SK-N-SH treated with all-trans-retinoic acid at 6 μM for 48 hours (cell line): Measurements from ENCODE around the gene CAPRIN2.

Source experiments
- ATAC-seq: fragments of 200-7000 bp; cut with Tn5 transposase; 3 replicates; pipeline ENCODE4 v1.9.1; 2020; ENCODE audit warnings: mild to moderate bottlenecking, moderate library complexity
- ARNTL ChIP-seq: fragments of 450-650 bp; formaldehyde crosslinking; IDR thresholded peaks from 2 replicates; pipeline ENCODE4 v1.5.0; 2020; ENCODE audit warnings: low read depth, mild to moderate bottlenecking, moderate library complexity, borderline replicate concordance
- BACH2 ChIP-seq: fragments of 250-450 bp; sonication (Bioruptor Pico); IDR thresholded peaks from 2 replicates; pipeline ENCODE4 v1.9.0; 2021; ENCODE audit warnings: mild to moderate bottlenecking, borderline replicate concordance
- ESRRG ChIP-seq: fragments of 250-450 bp; sonication (Bioruptor Pico); IDR thresholded peaks from 2 replicates; pipeline ENCODE4 v1.6.1; 2021; ENCODE audit warnings: mild to moderate bottlenecking
- GLIS3 ChIP-seq: fragments of 250-450 bp; sonication (Bioruptor Pico); IDR thresholded peaks from 2 replicates; pipeline ENCODE4 v1.5.0; 2020; ENCODE audit warnings: mild to moderate bottlenecking, moderate library complexity
- ISL1 ChIP-seq: fragments of 250-450 bp; sonication (Bioruptor Pico); IDR thresholded peaks from 2 replicates; pipeline ENCODE4 v2.1.2; 2022; ENCODE audit warnings: mild to moderate bottlenecking, moderate library complexity
- PATZ1 ChIP-seq: fragments of 250-450 bp; sonication (Bioruptor Pico); IDR thresholded peaks from 2 replicates; pipeline ENCODE4 v1.8.0; 2020; ENCODE audit warnings: mild to moderate bottlenecking, moderate library complexity, borderline replicate concordance
- PPARA ChIP-seq: fragments of 250-450 bp; sonication (Bioruptor Pico); IDR thresholded peaks from 2 replicates; pipeline ENCODE4 v1.5.0; 2020; ENCODE audit warnings: mild to moderate bottlenecking, borderline replicate concordance
- RARB ChIP-seq: fragments of 250-450 bp; sonication (Bioruptor Pico); IDR thresholded peaks from 2 replicates; pipeline ENCODE4 v1.8.0; 2021; ENCODE audit warnings: mild to moderate bottlenecking, moderate library complexity
- SNAI2 ChIP-seq: fragments of 250-450 bp; sonication (Bioruptor Pico); IDR thresholded peaks from 2 replicates; pipeline ENCODE4 v1.5.0; 2020; ENCODE audit warnings: mild to moderate bottlenecking, moderate library complexity
- TCF4 ChIP-seq: fragments of 250-450 bp; sonication (Bioruptor Pico); IDR thresholded peaks from 2 replicates; pipeline ENCODE4 v1.8.0; 2021; ENCODE audit warnings: mild to moderate bottlenecking, moderate library complexity, borderline replicate concordance
- TOX ChIP-seq: fragments of 250-450 bp; sonication (Bioruptor Pico); IDR thresholded peaks from 2 replicates; pipeline ENCODE4 v1.8.0; 2021; ENCODE audit warnings: mild to moderate bottlenecking, moderate library complexity, borderline replicate concordance
- TSHZ2 ChIP-seq: fragments of 250-450 bp; sonication (Bioruptor Pico); IDR thresholded peaks from 2 replicates; pipeline ENCODE4 v1.5.0; 2020; ENCODE audit warnings: mild to moderate bottlenecking, moderate library complexity
- ZC3H10 ChIP-seq: fragments of 250-450 bp; sonication (Bioruptor Pico); IDR thresholded peaks from 2 replicates; pipeline ENCODE4 v1.5.1; 2021; ENCODE audit warnings: mild to moderate bottlenecking, moderate library complexity
- ZFP3 ChIP-seq: fragments of 250-450 bp; sonication (Bioruptor Pico); IDR thresholded peaks from 2 replicates; pipeline ENCODE4 v1.5.0; 2020; ENCODE audit warnings: mild to moderate bottlenecking, moderate library complexity
- ZFP30 ChIP-seq: fragments of 450-650 bp; formaldehyde crosslinking; IDR thresholded peaks from 2 replicates; pipeline ENCODE4 v1.5.0; 2022; ENCODE audit warnings: mild to moderate bottlenecking, moderate library complexity
- ZNF565 ChIP-seq: fragments of 450-650 bp; formaldehyde crosslinking; conservative IDR thresholded peaks from 2 replicates; pipeline ENCODE4 v1.5.0; 2020; ENCODE audit warnings: low read depth, mild to moderate bottlenecking, moderate library complexity
- ZNF70 ChIP-seq: fragments of 450-650 bp; formaldehyde crosslinking; IDR thresholded peaks from 2 replicates; pipeline ENCODE4 v1.5.0; 2020; ENCODE audit warnings: mild to moderate bottlenecking, moderate library complexity
- ZNF8 ChIP-seq: fragments of 450-650 bp; formaldehyde crosslinking; IDR thresholded peaks from 2 replicates; pipeline ENCODE4 v1.5.0; 2020; ENCODE audit warnings: mild to moderate bottlenecking, moderate library complexity
- TF ChIP-seq, protein P1 (sequence below): fragments of 250-450 bp; sonication (Bioruptor Pico); IDR thresholded peaks from 2 replicates; pipeline ENCODE4 v1.5.1; 2020; ENCODE audit warnings: low read depth, mild to moderate bottlenecking, moderate library complexity
- TF ChIP-seq, protein P2 (sequence below): fragments of 250-450 bp; sonication (Bioruptor Pico); IDR thresholded peaks from 2 replicates; pipeline ENCODE4 v1.5.1; 2021; ENCODE audit warnings: mild to moderate bottlenecking, moderate library complexity

Gene CAPRIN2

DNA sequence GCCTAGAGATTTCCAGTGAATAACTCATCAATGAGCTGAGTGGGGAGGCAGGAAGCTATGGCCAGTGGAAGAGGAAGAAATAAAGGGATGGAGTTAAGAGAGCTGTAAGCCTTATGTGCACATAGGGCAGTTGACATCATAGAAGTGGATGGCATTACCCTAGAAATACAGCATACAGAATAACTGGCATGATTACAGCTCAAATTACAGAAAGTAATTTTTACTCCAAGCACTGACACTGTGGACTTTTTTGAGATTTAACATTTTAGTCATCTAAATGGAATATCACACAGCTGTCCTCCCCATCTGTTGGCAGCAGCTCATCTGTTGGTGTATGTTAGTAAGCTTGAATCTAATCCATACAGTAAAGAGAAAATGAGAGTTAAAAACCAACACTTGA lies 53.7 kb downstream of the CAPRIN2 start (continued):
- TF ChIP-seq TSHZ2 (no peak), ZFP30 (CRISPR knock-in tag) (no peak), RARB (CRISPR knock-in tag) (no peak), PPARA (CRISPR knock-in tag) (no peak), ZFP3 (CRISPR knock-in tag) (no peak)
- TF ChIP-seq, all 23 proteins: peak for 0

- no peak for TF ChIP-seq ZFP3 (CRISPR knock-in tag)
- no peak for TF ChIP-seq ZNF70 (CRISPR knock-in tag)
- TF ChIP-seq PPARA (CRISPR knock-in tag), result no peak
- no peak for TF ChIP-seq BACH2 (CRISPR knock-in tag)
- no peak for TF ChIP-seq ZNF8 (CRISPR knock-in tag)
- no peak for TF ChIP-seq RARB (CRISPR knock-in tag)
- no peak for TF ChIP-seq ARNTL (CRISPR knock-in tag)
- TF ChIP-seq, protein P1, sequence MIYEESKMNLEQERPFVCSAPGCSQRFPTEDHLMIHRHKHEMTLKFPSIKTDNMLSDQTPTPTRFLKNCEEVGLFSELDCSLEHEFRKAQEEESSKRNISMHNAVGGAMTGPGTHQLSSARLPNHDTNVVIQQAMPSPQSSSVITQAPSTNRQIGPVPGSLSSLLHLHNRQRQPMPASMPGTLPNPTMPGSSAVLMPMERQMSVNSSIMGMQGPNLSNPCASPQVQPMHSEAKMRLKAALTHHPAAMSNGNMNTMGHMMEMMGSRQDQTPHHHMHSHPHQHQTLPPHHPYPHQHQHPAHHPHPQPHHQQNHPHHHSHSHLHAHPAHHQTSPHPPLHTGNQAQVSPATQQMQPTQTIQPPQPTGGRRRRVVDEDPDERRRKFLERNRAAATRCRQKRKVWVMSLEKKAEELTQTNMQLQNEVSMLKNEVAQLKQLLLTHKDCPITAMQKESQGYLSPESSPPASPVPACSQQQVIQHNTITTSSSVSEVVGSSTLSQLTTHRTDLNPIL (CRISPR knock-in tag), result no peak
- TF ChIP-seq, protein P2, sequence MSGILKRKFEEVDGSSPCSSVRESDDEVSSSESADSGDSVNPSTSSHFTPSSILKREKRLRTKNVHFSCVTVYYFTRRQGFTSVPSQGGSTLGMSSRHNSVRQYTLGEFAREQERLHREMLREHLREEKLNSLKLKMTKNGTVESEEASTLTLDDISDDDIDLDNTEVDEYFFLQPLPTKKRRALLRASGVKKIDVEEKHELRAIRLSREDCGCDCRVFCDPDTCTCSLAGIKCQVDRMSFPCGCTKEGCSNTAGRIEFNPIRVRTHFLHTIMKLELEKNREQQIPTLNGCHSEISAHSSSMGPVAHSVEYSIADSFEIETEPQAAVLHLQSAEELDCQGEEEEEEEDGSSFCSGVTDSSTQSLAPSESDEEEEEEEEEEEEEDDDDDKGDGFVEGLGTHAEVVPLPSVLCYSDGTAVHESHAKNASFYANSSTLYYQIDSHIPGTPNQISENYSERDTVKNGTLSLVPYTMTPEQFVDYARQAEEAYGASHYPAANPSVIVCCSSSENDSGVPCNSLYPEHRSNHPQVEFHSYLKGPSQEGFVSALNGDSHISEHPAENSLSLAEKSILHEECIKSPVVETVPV (CRISPR knock-in tag), result no peak
- TF ChIP-seq GLIS3 (CRISPR knock-in tag), result no peak
- TF ChIP-seq, all 23 proteins: peak for 0
Measured at GRCh38 chr12:30700216-30700900, 54.4 kb downstream of the CAPRIN2 start.

GRCh38 chr12:30698346-30698745 lies 56.4 kb downstream of the CAPRIN2 start:
- no peak for ATAC-seq
- TF ChIP-seq SNAI2 (CRISPR knock-in tag) (no peak), RARB (CRISPR knock-in tag) (no peak), ZNF70 (CRISPR knock-in tag) (no peak), ISL1 (CRISPR knock-in tag) (no peak), ZFP3 (CRISPR knock-in tag) (no peak), ZC3H10 (CRISPR knock-in tag) (no peak), GLIS3 (CRISPR knock-in tag) (no peak), ESRRG (CRISPR knock-in tag) (no peak), ZNF8 (CRISPR knock-in tag) (no peak), ZNF565 (no peak), ARNTL (CRISPR knock-in tag) (no peak), ZFP30 (CRISPR knock-in tag) (no peak), TCF4 (no peak), BACH2 (CRISPR knock-in tag) (no peak), TOX (CRISPR knock-in tag) (no peak), PATZ1 (CRISPR knock-in tag) (no peak)
- TF ChIP-seq, protein P2 (CRISPR knock-in tag), result no peak

More at GRCh38 chr12:30700216-30700900, 54.4 kb downstream of the CAPRIN2 start:
- ATAC-seq, result peak; percentile 13
